Measurements from ENCODE around the gene CKMT1A.

CKMT1A gene

DNA sequence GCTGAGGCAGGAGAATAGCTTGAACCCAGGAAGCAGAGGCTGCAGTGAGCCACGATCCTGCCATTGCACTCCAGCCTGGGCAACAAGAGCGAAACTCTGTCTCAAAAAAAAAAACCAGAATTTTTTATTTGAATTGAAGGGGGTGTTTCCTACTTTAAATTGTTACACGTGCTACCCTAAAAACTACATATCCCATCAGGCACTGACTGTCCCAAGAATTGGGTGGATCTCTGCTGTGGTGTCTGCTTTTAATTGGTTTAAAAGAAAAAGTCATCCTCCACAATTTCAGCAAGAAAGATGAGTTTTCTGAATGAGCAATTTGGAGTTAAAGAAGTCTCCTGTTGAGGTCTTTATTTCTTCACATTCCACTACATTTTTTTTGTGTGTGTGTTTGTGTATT lies 54.7 kb downstream of the CKMT1A start:
- DNase-seq (ENCODE audit: low spot score) = no peak
